HG02884 (cell line): ENCODE measurements around the gene ACTR8.
"Not testable (repeated sequence)": the region's sequence is repeated elsewhere in the genome, so short reads cannot be mapped to it uniquely, and the experiment has no call there.

Source experiments
- ATAC-seq: cut with Tn5 transposase; IDR thresholded peaks from one replicate; pipeline ENCODE4 v1.9.1; 2021; ENCODE audit warnings: mild to moderate bottlenecking, moderate library complexity; ENCODE audit not compliant: unreplicated experiment

Gene ACTR8

GRCh38 chr3:53881691-53882593 is at the start of gene ACTR8:
Gene ACTR8 (minus strand): TSS chr3:53882152. CDS start chr3:53882101, 51 bp downstream.
- peak; percentile 82 for ATAC-seq

- not testable (repeated sequence) for ATAC-seq
These were observed 45.4 kb upstream of the ACTR8 start for GRCh38 chr3:53927208-53927872.

- no peak for ATAC-seq
These were observed 39.3 kb upstream of the ACTR8 start for GRCh38 chr3:53921296-53921695.

GRCh38 chr3:53919741-53920140 is 37.8 kb upstream of the ACTR8 start:
- no peak for ATAC-seq

- ATAC-seq = no peak
These were observed 31.4 kb upstream of the ACTR8 start for GRCh38 chr3:53913401-53913800.

GRCh38 chr3:53902711-53903110 is 20.8 kb upstream of the ACTR8 start:
- ATAC-seq = no peak

- no peak for ATAC-seq
These were observed 20.1 kb upstream of the ACTR8 start for GRCh38 chr3:53902067-53902466.

GRCh38 chr3:53900666-53901331 is 18.8 kb upstream of the ACTR8 start:
- ATAC-seq = no peak

GRCh38 chr3:53899750-53900149 is 17.8 kb upstream of the ACTR8 start:
- ATAC-seq = no peak

- ATAC-seq = no peak
These were observed 10.3 kb upstream of the ACTR8 start for GRCh38 chr3:53892286-53892637.

GRCh38 chr3:53891497-53892285 is 9.7 kb upstream of the ACTR8 start, which contains the start of gene SELENOK:
Gene SELENOK (minus strand): TSS chr3:53891859.
- peak; percentile 96 for ATAC-seq

- ATAC-seq = no peak
These were observed 8.9 kb upstream of the ACTR8 start for GRCh38 chr3:53890726-53891475.

- ATAC-seq = no peak
These were observed 6.3 kb upstream of the ACTR8 start for GRCh38 chr3:53888232-53888631.

- ATAC-seq = no peak
These were observed 5.5 kb upstream of the ACTR8 start for GRCh38 chr3:53887446-53887845.

GRCh38 chr3:53885239-53885638 is 3.3 kb upstream of the ACTR8 start:
- ATAC-seq = no peak

GRCh38 chr3:53884623-53885022 is 2.7 kb upstream of the ACTR8 start:
- ATAC-seq = no peak

- ATAC-seq = no peak
These were observed 1.1 kb upstream of the ACTR8 start for GRCh38 chr3:53883008-53883407.

GRCh38 chr3:53880396-53881345 is 1.3 kb downstream of the ACTR8 start:
- ATAC-seq = no peak
